Erythroblast (primary cell): ENCODE measurements around the gene DNAH17.

Experiments
- DNase-seq, 2 experiments: peaks; one replicate each; lab custom pipeline; 2025; lab: John Stamatoyannopoulos, UW
- GATA1 ChIP-seq: IDR thresholded peaks from 2 replicates; pipeline ENCODE4 v1.6.1; 2011; ENCODE audit warnings: low read depth, mild to moderate bottlenecking, control low read depth, low read length, moderate library complexity
- POLR2A ChIP-seq: IDR thresholded peaks from 2 replicates; pipeline ENCODE4 v1.6.1; 2011; ENCODE audit warnings: mild to moderate bottlenecking, low read length

DNAH17 gene

GRCh38 chr17:78418326-78419026 lies 158.7 kb downstream of the DNAH17 start:
- DNase-seq: peak in 1 of 2 experiments; percentile 14
- TF ChIP-seq GATA1 (no peak), POLR2A (no peak)

- TF ChIP-seq GATA1 (no peak), POLR2A (no peak)
- DNase-seq: no peak
Observed at GRCh38 chr17:78417531-78417909, 159.7 kb downstream of the DNAH17 start.

- no peak for DNase-seq
- TF ChIP-seq GATA1 (no peak), POLR2A (no peak)
Observed at GRCh38 chr17:78416791-78417530, 160.2 kb downstream of the DNAH17 start.

- no peak for DNase-seq
Observed at GRCh38 chr17:78415821-78416711, 161.1 kb downstream of the DNAH17 start.

GRCh38 chr17:78414178-78415162 lies 162.7 kb downstream of the DNAH17 start:
- TF ChIP-seq GATA1 (no peak), POLR2A (no peak)
- no peak for DNase-seq

More at GRCh38 chr17:78415821-78416711, 161.1 kb downstream of the DNAH17 start:
- TF ChIP-seq GATA1 (no peak), POLR2A (no peak)

GRCh38 chr17:78412403-78412802 lies 164.8 kb downstream of the DNAH17 start:
- TF ChIP-seq GATA1 (no peak), POLR2A (no peak)
- peak in 1 of 2 experiments; percentile 20 for DNase-seq

DNA sequence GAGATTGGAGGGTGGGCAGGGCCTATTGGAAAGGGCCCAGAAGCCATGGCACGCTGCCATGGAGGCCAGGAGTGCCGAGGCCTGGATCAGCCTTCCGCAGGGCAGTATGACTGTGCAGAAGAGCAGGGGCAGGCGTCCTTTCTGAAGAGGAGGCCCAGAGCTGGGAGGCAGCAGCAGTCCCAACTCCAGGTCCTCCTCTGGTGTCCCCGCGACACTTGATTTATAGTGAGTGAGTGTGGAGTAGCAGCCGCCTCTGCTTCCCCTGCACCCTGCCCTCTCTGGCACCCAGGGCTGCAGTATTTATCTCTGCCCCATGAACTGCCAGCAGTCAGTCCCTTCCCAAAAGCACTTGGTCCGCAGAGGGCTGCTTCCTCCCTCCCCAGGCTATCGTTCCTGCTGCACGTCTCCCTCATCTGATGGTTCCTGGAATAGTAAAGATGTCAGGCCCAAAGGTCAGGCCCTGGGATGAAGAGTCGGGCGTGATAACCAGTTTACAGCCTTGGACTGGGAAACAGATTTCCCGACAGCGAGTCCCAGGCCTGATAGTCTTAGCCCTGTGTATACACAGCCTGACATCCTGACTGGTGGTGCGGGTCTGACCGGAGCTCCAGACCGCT lies 165.8 kb downstream of the DNAH17 start:
- no peak for DNase-seq
- no peak for TF ChIP-seq POLR2A

DNA sequence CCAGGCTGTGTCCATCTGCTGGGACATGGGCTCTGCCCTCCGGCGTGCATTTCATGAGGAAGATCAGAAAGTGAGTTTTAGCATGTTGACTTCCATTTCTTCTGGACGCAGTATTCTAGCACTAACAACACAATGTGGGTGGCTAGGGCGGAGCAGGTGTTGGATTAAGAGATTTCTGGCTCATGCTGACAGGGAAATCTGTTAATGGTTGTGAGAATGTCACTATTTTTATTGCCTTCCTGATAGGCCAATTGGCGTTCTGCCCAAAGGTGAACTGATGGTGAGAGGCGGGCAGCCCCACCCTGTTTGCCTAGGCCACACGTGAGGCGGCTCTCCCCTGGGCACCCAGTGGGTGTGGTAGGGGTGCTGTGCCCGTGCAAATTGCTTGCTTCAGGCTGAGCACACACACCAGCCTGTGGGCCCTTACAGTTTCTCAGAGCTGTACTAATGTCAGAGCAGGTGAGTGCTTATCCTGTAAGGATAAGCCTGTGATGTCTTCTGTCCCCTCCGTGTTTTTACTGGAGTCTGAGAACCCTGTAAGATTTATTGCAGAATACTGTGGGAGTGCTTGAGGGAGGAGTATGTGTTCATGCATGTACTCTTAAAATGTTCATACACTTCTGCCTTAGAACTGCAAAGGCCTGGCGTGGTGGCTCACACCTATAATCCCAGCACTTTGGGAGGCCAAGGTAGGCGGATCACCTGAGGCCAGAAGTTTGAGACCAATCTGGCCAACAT lies 167.8 kb downstream of the DNAH17 start:
- TF ChIP-seq POLR2A (no peak), GATA1 (no peak)
- no peak for DNase-seq

GRCh38 chr17:78408476-78409050 lies 168.6 kb downstream of the DNAH17 start:
- no peak for DNase-seq
- TF ChIP-seq POLR2A (no peak), GATA1 (no peak)

GRCh38 chr17:78407387-78408000 lies 169.7 kb downstream of the DNAH17 start:
- TF ChIP-seq GATA1: no peak
- no peak for TF ChIP-seq POLR2A
- DNase-seq: no peak

DNA sequence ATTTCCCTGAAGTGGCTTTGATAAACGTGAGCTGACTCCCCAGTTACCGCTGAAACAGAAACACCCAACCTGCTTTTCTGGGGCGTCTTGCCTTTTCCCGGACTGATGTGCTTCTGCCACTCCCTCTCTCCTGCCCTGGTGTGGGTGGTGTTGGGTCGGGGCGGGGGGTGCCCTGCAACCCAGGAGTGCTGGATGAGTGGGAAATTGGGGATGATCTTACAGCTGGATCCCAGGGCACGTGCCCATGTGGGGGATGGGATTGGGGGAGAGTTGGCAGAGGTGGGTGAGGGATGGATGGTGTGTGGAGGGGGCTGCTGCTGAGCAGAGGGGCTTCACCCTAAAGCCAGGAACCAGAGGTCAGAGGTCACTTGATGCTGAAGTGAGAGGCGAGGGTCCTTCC lies 170.3 kb downstream of the DNAH17 start:
- DNase-seq: no peak
- TF ChIP-seq GATA1 (no peak), POLR2A (no peak)
